ENCODE measurements around the gene C1RL.

GRCh38 chr12:7058163-7058845 lies 50.7 kb downstream of the C1RL start:
- TF ChIP-seq CTCF (IDR thresholded peaks at IDR 0.05) (no peak), POLR2A (IDR thresholded peaks at IDR 0.05) (no peak)

Measured in uterus (tissue), 2 donors.